Measurements from ENCODE around the gene C5orf52.

Gene C5orf52

DNA sequence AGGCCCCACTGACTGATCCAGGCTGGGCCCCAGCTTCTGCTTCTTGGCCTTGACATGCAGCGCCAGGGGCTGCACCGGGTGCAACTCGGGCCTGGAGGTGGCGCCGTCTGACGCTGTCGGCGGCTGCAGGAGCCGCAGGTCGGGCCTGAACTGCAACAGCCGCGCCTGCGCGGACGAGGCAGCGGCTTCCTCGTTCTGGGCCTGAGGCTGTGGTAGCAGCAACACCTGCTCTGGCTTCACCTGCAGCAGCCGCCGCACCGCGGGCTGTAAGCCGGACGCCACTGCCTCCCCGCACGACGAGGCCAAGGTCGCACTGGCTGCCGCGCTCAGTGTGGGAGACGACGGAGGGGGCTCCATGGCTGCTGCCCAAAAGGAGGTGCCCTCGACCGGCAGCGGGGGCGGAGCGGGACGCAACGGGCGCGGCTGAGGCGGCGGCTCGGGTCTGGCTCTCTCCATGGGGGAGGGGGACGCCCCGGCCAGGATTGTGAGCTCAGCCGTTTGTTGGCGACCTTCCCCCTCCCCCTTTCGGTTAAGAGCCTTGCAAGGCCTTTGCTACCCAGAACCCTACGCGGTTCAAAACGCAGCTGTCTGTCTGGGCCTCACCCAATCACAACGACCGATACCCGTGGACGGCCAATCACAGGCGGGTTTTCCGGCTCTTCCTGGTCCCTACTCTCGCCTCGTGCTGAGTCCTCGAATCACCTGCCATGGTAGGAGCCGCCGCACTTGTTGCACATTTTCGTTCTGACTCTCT is 19.5 kb upstream of the C5orf52 start:
- peak overlapping the region; percentile 91 for H3K23ac ChIP-seq (ENCODE audit: low read depth, low read length, poor library complexity)
- peak; percentile 17 for DNase-seq (ENCODE audit: low spot score)
- H3K4ac ChIP-seq (ENCODE audit: low read length), result peak overlapping the region; percentile 23
- H3K79me1 ChIP-seq (ENCODE audit: low read depth, low read length), result no peaks in the 10 kb centered on the region
- peaks cover 0 to 1% of the 10 kb centered on the region in 2 donors for H3K4me1 ChIP-seq (ENCODE audit: control insufficient read depth in 2 of 2, insufficient read depth in 1 of 2, low read depth in 1 of 2, low read length in 2 of 2)
- H2AFZ ChIP-seq (ENCODE audit: low read length), result peak overlapping the region; percentile 4
- peak overlapping the region; percentile 39 for H2BK15ac ChIP-seq (ENCODE audit: low read length)
- peak overlapping the region; percentile 45 for H3K4me2 ChIP-seq (ENCODE audit: insufficient read depth, low read length, poor library complexity, severe bottlenecking)
- H3K14ac ChIP-seq (ENCODE audit: low read length), result no peak overlapping the region
- H3K4me3 ChIP-seq (ENCODE audit: low read length in 2 of 2), result peak overlapping the region in 1 of 2 donors; percentile 68
- peak overlapping the region; percentile 85 for H3K18ac ChIP-seq (ENCODE audit: low read length)
- H3K36me3 ChIP-seq (replicated peaks in 1 of 2; ENCODE audit: control insufficient read depth in 2 of 2, insufficient read depth in 2 of 2, low read length in 2 of 2), result no peaks in the 10 kb centered on the region
- H3K27me3 ChIP-seq (ENCODE audit: control insufficient read depth in 3 of 3, insufficient read depth in 3 of 3, low read depth in 1 of 3, low read length in 3 of 3), result no peaks in the 10 kb centered on the region
- no peak overlapping the region for H2BK5ac ChIP-seq (ENCODE audit: low read length)
- peak overlapping the region; percentile 37 for H2AK5ac ChIP-seq (ENCODE audit: low read depth, low read length)
- H2BK12ac ChIP-seq (ENCODE audit: low read length), result no peak overlapping the region
- no peak overlapping the region for H3K27ac ChIP-seq (replicated peaks; ENCODE audit: low read length)
- peak overlapping the region; percentile 50 for H4K8ac ChIP-seq (ENCODE audit: low read depth, low read length)
- peak overlapping the region; percentile 5 for H2BK120ac ChIP-seq (ENCODE audit: low read depth, low read length)
- peaks cover 5 to 19% of the 10 kb centered on the region in 2 donors for H3K9me3 ChIP-seq (replicated peaks in 1 of 2; ENCODE audit: control insufficient read depth in 2 of 2, insufficient read depth in 1 of 2, low read depth in 1 of 2, low read length in 2 of 2)
- no CpG with 5 or more reads among the region's 63 CpGs for WGBS, 2 donors (ENCODE audit: extremely low coverage in 2 of 2, insufficient read length in 2 of 2, insufficient replicate concordance in 1 of 2)
- H3K9ac ChIP-seq (ENCODE audit: low read depth, low read length, poor library complexity), result peak overlapping the region; percentile 60
- H4K91ac ChIP-seq (ENCODE audit: low read depth, low read length, poor library complexity), result no peak overlapping the region

DNA sequence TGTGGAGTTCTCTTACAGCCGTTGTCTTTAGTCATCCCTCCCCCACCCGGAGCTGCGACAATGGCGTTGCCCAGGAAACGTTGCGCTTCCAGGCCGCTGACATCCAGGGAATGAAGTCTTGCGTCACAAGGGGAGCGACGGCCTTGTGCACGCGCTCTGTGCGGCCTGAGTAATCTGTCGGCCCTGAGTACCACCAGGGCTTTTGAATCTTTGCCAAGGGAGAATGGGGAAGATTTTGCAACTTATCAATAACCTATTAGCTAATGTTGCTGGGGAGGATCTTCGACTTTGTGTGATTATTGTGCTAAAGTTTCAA is 19.0 kb upstream of the C5orf52 start, which contains the start of gene SOX30:
Gene SOX30, minus strand, starts transcription at position 62 of the 316 bp plus-strand sequence. CDS start 360 bp downstream, outside the sequence.
- H3K4me2 ChIP-seq (ENCODE audit: insufficient read depth, low read length, poor library complexity, severe bottlenecking), result peak within 1 kb of the TSS; percentile 45
- peak within 1 kb of the TSS; percentile 23 for H3K4ac ChIP-seq (ENCODE audit: low read length)
- no peaks in the 10 kb centered on the region for H3K79me1 ChIP-seq (ENCODE audit: low read depth, low read length)
- H3K36me3 ChIP-seq (replicated peaks in 1 of 2; ENCODE audit: control insufficient read depth in 2 of 2, insufficient read depth in 2 of 2, low read length in 2 of 2), result no peaks in the 10 kb centered on the region
- H3K14ac ChIP-seq (ENCODE audit: low read length), result no peak within 1 kb of the TSS
- peak within 1 kb of the TSS; percentile 60 for H3K9ac ChIP-seq (ENCODE audit: low read depth, low read length, poor library complexity)
- H3K27me3 ChIP-seq (ENCODE audit: control insufficient read depth in 3 of 3, insufficient read depth in 3 of 3, low read depth in 1 of 3, low read length in 3 of 3), result no peaks in the 10 kb centered on the region
- peak within 1 kb of the TSS in 1 of 2 donors; percentile 68 for H3K4me3 ChIP-seq (ENCODE audit: low read length in 2 of 2)
- peak within 1 kb of the TSS; percentile 50 for H4K8ac ChIP-seq (ENCODE audit: low read depth, low read length)
- H4K91ac ChIP-seq (ENCODE audit: low read depth, low read length, poor library complexity), result no peak within 1 kb of the TSS
- H2BK120ac ChIP-seq (ENCODE audit: low read depth, low read length), result peak within 1 kb of the TSS; percentile 5
- H2BK12ac ChIP-seq (ENCODE audit: low read length), result no peak within 1 kb of the TSS
- H2AK5ac ChIP-seq (ENCODE audit: low read depth, low read length), result peak within 1 kb of the TSS; percentile 37
- H2BK15ac ChIP-seq (ENCODE audit: low read length), result peak within 1 kb of the TSS; percentile 39
- no peak within 1 kb of the TSS for H3K27ac ChIP-seq (replicated peaks; ENCODE audit: low read length)
- H3K9me3 ChIP-seq (replicated peaks in 1 of 2; ENCODE audit: control insufficient read depth in 2 of 2, insufficient read depth in 1 of 2, low read depth in 1 of 2, low read length in 2 of 2), result peaks cover 5 to 19% of the 10 kb centered on the region in 2 donors
- H2AFZ ChIP-seq (ENCODE audit: low read length), result peak within 1 kb of the TSS; percentile 4
- H3K18ac ChIP-seq (ENCODE audit: low read length), result peak within 1 kb of the TSS; percentile 85
- no peak for DNase-seq (ENCODE audit: low spot score)
- H2BK5ac ChIP-seq (ENCODE audit: low read length), result no peak within 1 kb of the TSS
- H3K23ac ChIP-seq (ENCODE audit: low read depth, low read length, poor library complexity), result peak within 1 kb of the TSS; percentile 91
- WGBS, 2 donors (ENCODE audit: extremely low coverage in 2 of 2, insufficient read length in 2 of 2, insufficient replicate concordance in 1 of 2), result no CpG with 5 or more reads among the region's 15 CpGs
- H3K4me1 ChIP-seq (ENCODE audit: control insufficient read depth in 2 of 2, insufficient read depth in 1 of 2, low read depth in 1 of 2, low read length in 2 of 2), result peaks cover 0 to 1% of the 10 kb centered on the region in 2 donors

DNA sequence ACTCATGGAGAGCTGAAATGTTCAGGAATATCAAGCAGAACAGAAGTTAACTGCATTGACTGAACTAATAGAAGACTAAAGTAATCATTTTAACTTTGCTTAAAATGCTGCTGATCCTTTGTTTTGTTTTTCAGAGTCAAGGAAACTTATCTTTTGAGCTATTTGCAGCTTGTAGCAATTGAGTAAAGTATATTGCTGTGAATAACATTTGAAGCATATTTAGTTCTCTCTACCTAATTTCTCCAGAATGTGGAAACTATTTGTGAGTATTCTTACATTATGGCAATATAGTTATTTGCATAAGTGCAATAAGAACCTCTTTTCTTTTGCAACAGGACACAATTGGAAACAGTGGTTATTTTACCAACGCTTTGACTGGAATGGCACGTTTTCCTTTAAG is 13.8 kb upstream of the C5orf52 start:
- no peak overlapping the region for H2AK5ac ChIP-seq (ENCODE audit: low read depth, low read length)
- H3K27me3 ChIP-seq (ENCODE audit: control insufficient read depth in 3 of 3, insufficient read depth in 3 of 3, low read depth in 1 of 3, low read length in 3 of 3), result no peaks in the 10 kb centered on the region
- H3K9ac ChIP-seq (ENCODE audit: low read depth, low read length, poor library complexity), result no peak overlapping the region
- no peak overlapping the region for H4K8ac ChIP-seq (ENCODE audit: low read depth, low read length)
- no CpG with 5 or more reads among the region's 2 CpGs for WGBS, 2 donors (ENCODE audit: extremely low coverage in 2 of 2, insufficient read length in 2 of 2, insufficient replicate concordance in 1 of 2)
- peaks cover 3 to 16% of the 10 kb centered on the region in 2 donors for H3K9me3 ChIP-seq (replicated peaks in 1 of 2; ENCODE audit: control insufficient read depth in 2 of 2, insufficient read depth in 1 of 2, low read depth in 1 of 2, low read length in 2 of 2)
- no peak overlapping the region for H3K4me3 ChIP-seq (ENCODE audit: low read length in 2 of 2)
- no peak overlapping the region for H3K4me2 ChIP-seq (ENCODE audit: insufficient read depth, low read length, poor library complexity, severe bottlenecking)
- H3K36me3 ChIP-seq (replicated peaks in 1 of 2; ENCODE audit: control insufficient read depth in 2 of 2, insufficient read depth in 2 of 2, low read length in 2 of 2), result no peaks in the 10 kb centered on the region
- no peak overlapping the region for H3K14ac ChIP-seq (ENCODE audit: low read length)
- H3K4me1 ChIP-seq (ENCODE audit: control insufficient read depth in 2 of 2, insufficient read depth in 1 of 2, low read depth in 1 of 2, low read length in 2 of 2), result peaks cover 0 to 3% of the 10 kb centered on the region in 2 donors
- H3K27ac ChIP-seq (replicated peaks; ENCODE audit: low read length), result no peak overlapping the region
- no peak overlapping the region for H3K4ac ChIP-seq (ENCODE audit: low read length)
- no peaks in the 10 kb centered on the region for H3K79me1 ChIP-seq (ENCODE audit: low read depth, low read length)
- no peak overlapping the region for H4K91ac ChIP-seq (ENCODE audit: low read depth, low read length, poor library complexity)
- no peak overlapping the region for H2BK12ac ChIP-seq (ENCODE audit: low read length)
- no peak overlapping the region for H2BK5ac ChIP-seq (ENCODE audit: low read length)
- H2BK15ac ChIP-seq (ENCODE audit: low read length), result no peak overlapping the region
- no peak overlapping the region for H2BK120ac ChIP-seq (ENCODE audit: low read depth, low read length)
- no peak for DNase-seq (ENCODE audit: low spot score)
- H3K18ac ChIP-seq (ENCODE audit: low read length), result no peak overlapping the region
- H3K23ac ChIP-seq (ENCODE audit: low read depth, low read length, poor library complexity), result no peak overlapping the region
- H2AFZ ChIP-seq (ENCODE audit: low read length), result no peak overlapping the region

DNA sequence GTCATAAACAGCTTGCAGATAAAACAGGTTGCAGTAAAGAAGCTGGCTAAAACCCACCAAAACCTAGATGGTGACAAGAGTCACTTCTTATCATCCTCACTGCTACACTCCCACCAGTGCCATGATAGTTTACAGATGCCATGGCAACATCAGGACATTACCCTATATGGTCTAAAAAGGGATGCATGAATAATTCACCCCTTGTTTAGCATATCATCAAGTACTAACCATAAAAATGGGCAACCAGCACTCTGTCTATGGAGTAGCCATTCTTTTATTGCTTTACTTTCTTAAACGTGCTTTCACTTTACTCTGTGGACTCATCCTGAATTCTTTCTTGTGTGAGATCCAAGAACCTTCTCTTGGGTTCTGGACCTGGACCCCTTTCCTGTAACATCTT is 12.4 kb upstream of the C5orf52 start:
- Histone ChIP-seq H3K23ac (ENCODE audit: low read depth, low read length, poor library complexity) (no peak overlapping the region), H3K36me3 (replicated peaks in 1 of 2; ENCODE audit: control insufficient read depth in 2 of 2, insufficient read depth in 2 of 2, low read length in 2 of 2) (no peaks in the 10 kb centered on the region), H2AK5ac (ENCODE audit: low read depth, low read length) (no peak overlapping the region), H3K79me1 (ENCODE audit: low read depth, low read length) (no peaks in the 10 kb centered on the region), H3K27me3 (ENCODE audit: control insufficient read depth in 3 of 3, insufficient read depth in 3 of 3, low read depth in 1 of 3, low read length in 3 of 3) (no peaks in the 10 kb centered on the region), H2AFZ (ENCODE audit: low read length) (no peak overlapping the region), H2BK12ac (ENCODE audit: low read length) (no peak overlapping the region), H3K9me3 (replicated peaks in 1 of 2; ENCODE audit: control insufficient read depth in 2 of 2, insufficient read depth in 1 of 2, low read depth in 1 of 2, low read length in 2 of 2) (peaks cover 3 to 7% of the 10 kb centered on the region in 2 donors), H2BK120ac (ENCODE audit: low read depth, low read length) (no peak overlapping the region), H4K8ac (ENCODE audit: low read depth, low read length) (no peak overlapping the region), H3K4me1 (ENCODE audit: control insufficient read depth in 2 of 2, insufficient read depth in 1 of 2, low read depth in 1 of 2, low read length in 2 of 2) (peaks cover 0 to 3% of the 10 kb centered on the region in 2 donors), H4K91ac (ENCODE audit: low read depth, low read length, poor library complexity) (no peak overlapping the region), H3K9ac (ENCODE audit: low read depth, low read length, poor library complexity) (no peak overlapping the region), H3K4ac (ENCODE audit: low read length) (no peak overlapping the region), H3K14ac (ENCODE audit: low read length) (no peak overlapping the region), H3K27ac (replicated peaks; ENCODE audit: low read length) (no peak overlapping the region), H3K4me3 (ENCODE audit: low read length in 2 of 2) (no peak overlapping the region), H3K4me2 (ENCODE audit: insufficient read depth, low read length, poor library complexity, severe bottlenecking) (no peak overlapping the region), H3K18ac (ENCODE audit: low read length) (no peak overlapping the region), H2BK5ac (ENCODE audit: low read length) (no peak overlapping the region), H2BK15ac (ENCODE audit: low read length) (no peak overlapping the region)
- no CpG with 5 or more reads among the region's 1 CpG for WGBS, 2 donors (ENCODE audit: extremely low coverage in 2 of 2, insufficient read length in 2 of 2, insufficient replicate concordance in 1 of 2)
- DNase-seq (ENCODE audit: low spot score), result no peak

All from neuronal stem cell (in vitro differentiated cells).